Pancreas (tissue), 10 donors: ENCODE measurements around the gene TBX5. TPM values are rescaled to one million over a fixed set of nuclear protein-coding genes. Genes with fewer than 3 reads are reported as not detected.

Experiments used
- ATAC-seq, 4 donors: fragments of 200-7000 bp; cut with Tn5 transposase; one replicate each; pipeline versions ENCODE4 v1.8.0 to v1.9.1; 2020; ENCODE audit warnings: mild to moderate bottlenecking in 4 of 4, moderate library complexity in 4 of 4
- DNase-seq, 6 donors: peaks; one replicate each; pipeline ENCODE4 v3.0.0-alpha.2; 2020
- FAIRE-seq: peaks from 2 replicates; lab custom pipeline; 2012; peaks lifted over from hg19 to GRCh38; lab: Jason Lieb, UNC
- H3K27ac ChIP-seq, 4 donors: fragments of 200-600 bp; sonication (generic); 1 replicate in 3 of 4; 2 replicates in 1 of 4; pipeline versions ENCODE4 v1.5.0 to v1.8.0; 2020
- H3K27me3 ChIP-seq, 4 donors: fragments of 200-600 bp; one replicate each; pipeline ENCODE4 v1.8.0; 2021
- H3K36me3 ChIP-seq, 3 donors: fragments of 200-600 bp; sonication (generic) in 1 of 3; one replicate each; pipeline versions ENCODE4 v1.5.0 to v1.8.0; 2020 to 2021
- H3K4me1 ChIP-seq, 3 donors: fragments of 200-600 bp; one replicate each; pipeline ENCODE4 v1.8.0; 2021
- H3K4me3 ChIP-seq, 4 donors: fragments of 200-600 bp; sonication (generic) in 2 of 4; one replicate each; pipeline versions ENCODE4 v1.5.0 to v1.8.0; 2020 to 2021
- H3K9me3 ChIP-seq, 4 donors: fragments of 200-600 bp; one replicate each; pipeline ENCODE4 v1.8.0; 2021
- CTCF ChIP-seq, 4 donors: fragments of 200-600 bp; sonication (generic) in 3 of 4; IDR thresholded peaks; one replicate each; pipeline versions ENCODE4 v1.5.0 to v1.8.0; 2021; ENCODE audit warnings: antibody characterized with exemption in 4 of 4
- WGBS, 2 donors: extraction: QIAGEN DNeasy Blood & Tissue Kit; methylation state at CpG; one replicate each; pipeline ENCODE4 v1.1.7; 2013; 5-methylcytosine and 5-hydroxymethylcytosine counted together
- intact Hi-C, 3 donors: fragments of 100-400 bp; cut with DNase I; formaldehyde crosslinking; loops; one replicate each; pipeline versions ENCODE4 v1.11.1 to v1.14.2; 2022
- polyA plus RNA-seq, 2 donors: library from polyadenylated mRNA; stranded (reverse); fragments of 200-250 nt; gene quantifications; one replicate each; pipeline ENCODE4 v1.2.3, GENCODE V29; 2013
- total RNA-seq, 6 donors: library from RNA; stranded (reverse); fragmentation: NEBNext Ultra II Directional in 4 of 6; extraction: Animal tissue kit (Norgen Biotek cat#: 25700) in 4 of 6; gene quantifications; one replicate each; pipeline versions ENCODE4 v1.2.1 to v1.2.4, GENCODE V29; 2021 to 2023
- donor health status: healthy with polysubstance abuse.
- donor health status: DM: no; HTN: no; CAD: no; lungs with moderate emphysema.
- donor health status: DM: no; HTN: no; CAD: no.
- donor health status: control.
- donor health status: control.
- donor health status: Bipolar disorder and iron deficiency.
- donor health status: DM: yes; HTN: yes; CAD: no.
- donor health status: DM: no; HTN: no; CAD: no.
- donor health status: DM: no; HTN: no; CAD: no.
- donor health status: DM: yes; HTN: yes; CAD: no.

Gene TBX5
- total and polyA plus RNA-seq, 8 donors: 0.02 TPM; not detected in 7

GRCh38 chr12:114444422-114445279 lies 38.7 kb upstream of the TBX5 start:
- intact Hi-C loops: no loop called here
- 2 to 4% methylated on average over 44 of the region's 44 CpGs for WGBS, 2 donors
- no peaks in the 10 kb centered on the region for H3K9me3 ChIP-seq
- ATAC-seq (no peak), FAIRE-seq (no peak), DNase-seq (no peak)
- TF ChIP-seq CTCF (IDR thresholded peaks at IDR 0.05): no peak
- H3K27me3 ChIP-seq: peaks cover 0 to 61% (median 17%) of the 10 kb centered on the region in 4 donors
- H3K36me3 ChIP-seq: no peaks in the 10 kb centered on the region
- no peak overlapping the region for H3K27ac ChIP-seq
- no peaks in the 10 kb centered on the region for H3K4me1 ChIP-seq
- no peak overlapping the region for H3K4me3 ChIP-seq

- Histone ChIP-seq H3K4me1 (no peaks in the 10 kb centered on the region), H3K36me3 (no peaks in the 10 kb centered on the region), H3K27me3 (peaks cover 0 to 68% (median 20%) of the 10 kb centered on the region in 4 donors), H3K27ac (no peak overlapping the region), H3K4me3 (no peak overlapping the region), H3K9me3 (no peaks in the 10 kb centered on the region)
- ATAC-seq: no peak
- WGBS, 2 donors: 1 to 2% methylated on average over 53 of the region's 53 CpGs
- no peak for DNase-seq
- intact Hi-C loops: no loop called here
- TF ChIP-seq CTCF (IDR thresholded peaks at IDR 0.05): no peak
- FAIRE-seq: no peak
Measured at GRCh38 chr12:114443607-114444421, 37.9 kb upstream of the TBX5 start.

DNA sequence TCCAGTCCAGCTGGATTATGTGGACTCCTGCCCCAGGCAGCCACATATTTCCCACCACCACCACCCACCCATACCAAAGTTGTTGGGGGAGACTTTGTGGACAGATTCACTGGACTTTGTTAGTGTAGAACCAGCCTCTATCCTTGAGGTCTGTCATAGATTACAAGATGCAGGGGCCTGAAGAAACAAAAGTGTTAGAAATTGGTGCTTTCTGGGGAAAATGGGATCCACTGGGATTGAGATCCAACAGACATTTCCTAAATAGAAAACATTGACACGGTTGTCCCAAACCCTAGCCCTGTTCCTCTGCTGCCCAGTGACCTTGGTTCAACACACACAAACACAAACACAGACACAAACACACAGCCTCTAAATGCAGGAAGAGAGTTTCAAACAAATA lies 36.6 kb upstream of the TBX5 start:
- no peaks in the 10 kb centered on the region for H3K4me1 ChIP-seq
- H3K36me3 ChIP-seq: no peaks in the 10 kb centered on the region
- H3K27ac ChIP-seq: no peak overlapping the region
- no peak overlapping the region for H3K4me3 ChIP-seq
- DNase-seq (no peak), FAIRE-seq (no peak), ATAC-seq (no peak)
- no peaks in the 10 kb centered on the region for H3K9me3 ChIP-seq
- no peak for TF ChIP-seq CTCF (IDR thresholded peaks at IDR 0.05)
- peaks cover 0 to 64% (median 20%) of the 10 kb centered on the region in 4 donors for H3K27me3 ChIP-seq
- intact Hi-C loops: no loop called here
- WGBS, 2 donors: 0% methylated on average over 1 of the region's 1 CpG

GRCh38 chr12:114441545-114441944 lies 35.6 kb upstream of the TBX5 start:
- no peaks in the 10 kb centered on the region for H3K36me3 ChIP-seq
- no peak overlapping the region for H3K4me3 ChIP-seq
- FAIRE-seq (no peak), ATAC-seq (no peak), DNase-seq (no peak)
- no peaks in the 10 kb centered on the region for H3K9me3 ChIP-seq
- no peak overlapping the region for H3K27ac ChIP-seq
- TF ChIP-seq CTCF (IDR thresholded peaks at IDR 0.05): no peak
- no peaks in the 10 kb centered on the region for H3K4me1 ChIP-seq
- H3K27me3 ChIP-seq: peaks cover 0 to 53% (median 18%) of the 10 kb centered on the region in 4 donors
- intact Hi-C loops: no loop called here
- 2 to 3% methylated on average over 6 of the region's 6 CpGs for WGBS, 2 donors
